Ishikawa (cell line): ENCODE results near the gene NCAPG2.

Source experiments
- CEBPB ChIP-seq: IDR thresholded peaks from 2 replicates; pipeline ENCODE4 v1.6.1; 2012
- CREB1 ChIP-seq: IDR thresholded peaks from 2 replicates; pipeline ENCODE4 v1.6.1; 2012; ENCODE audit warnings: low read depth
- EGR1 ChIP-seq: IDR thresholded peaks from 2 replicates; pipeline ENCODE4 v1.6.1; 2012
- EP300 ChIP-seq: IDR thresholded peaks from 2 replicates; pipeline ENCODE4 v1.6.1; 2012; ENCODE audit warnings: borderline replicate concordance
- FOXM1 ChIP-seq: IDR thresholded peaks from 2 replicates; pipeline ENCODE4 v1.6.1; 2012; ENCODE audit warnings: low read depth, borderline replicate concordance
- MAX ChIP-seq: IDR thresholded peaks from 2 replicates; pipeline ENCODE4 v1.6.1; 2012
- NFIC ChIP-seq: IDR thresholded peaks from 2 replicates; pipeline ENCODE4 v1.6.1; 2012
- RAD21 ChIP-seq: IDR thresholded peaks from 2 replicates; pipeline ENCODE4 v1.6.1; 2012; ENCODE audit warnings: low read depth
- REST ChIP-seq: IDR thresholded peaks from 2 replicates; pipeline ENCODE4 v1.6.1; 2012; ENCODE audit warnings: low read depth, mild to moderate bottlenecking
- TAF1 ChIP-seq: IDR thresholded peaks from 2 replicates; pipeline ENCODE4 v1.6.1; 2012; ENCODE audit warnings: low read depth, mild to moderate bottlenecking
- TCF12 ChIP-seq: IDR thresholded peaks from 2 replicates; pipeline ENCODE4 v1.6.1; 2012; ENCODE audit warnings: low read depth
- TEAD4 ChIP-seq: IDR thresholded peaks from 2 replicates; pipeline ENCODE4 v1.6.1; 2012
- USF1 ChIP-seq: IDR thresholded peaks from 2 replicates; pipeline ENCODE4 v1.6.1; 2012
- YY1 ChIP-seq: IDR thresholded peaks from 2 replicates; pipeline ENCODE4 v1.6.1; 2012; ENCODE audit warnings: low read depth
- ZBTB7A ChIP-seq: IDR thresholded peaks from 2 replicates; pipeline ENCODE4 v1.6.1; 2012; ENCODE audit warnings: low read depth

Gene NCAPG2

GRCh38 chr7:158606671-158607424 is 97.8 kb downstream of the NCAPG2 start:
- no peak for TF ChIP-seq ZBTB7A
- TF ChIP-seq TEAD4 = no peak
- TF ChIP-seq USF1 = no peak
- TF ChIP-seq RAD21 = no peak
- TF ChIP-seq REST = no peak
- TF ChIP-seq EGR1 = no peak
- no peak for TF ChIP-seq TAF1
- TF ChIP-seq MAX = no peak
- TF ChIP-seq YY1 = no peak
- TF ChIP-seq CREB1 = no peak
- no peak for TF ChIP-seq FOXM1
- TF ChIP-seq TCF12 = no peak
- no peak for TF ChIP-seq EP300
- TF ChIP-seq NFIC = no peak
- no peak for TF ChIP-seq CEBPB

GRCh38 chr7:158606129-158606528 is 98.5 kb downstream of the NCAPG2 start:
- TF ChIP-seq REST = no peak

- no peak for TF ChIP-seq CEBPB
These were observed 100.5 kb downstream of the NCAPG2 start for GRCh38 chr7:158603773-158604755.

GRCh38 chr7:158602905-158603772 is 101.5 kb downstream of the NCAPG2 start:
- TF ChIP-seq CREB1 (no peak), TCF12 (no peak), MAX (no peak), FOXM1 (no peak), YY1 (no peak)

GRCh38 chr7:158602041-158602440 is 102.6 kb downstream of the NCAPG2 start:
- TF ChIP-seq EP300 = no peak
- TF ChIP-seq REST = no peak
- TF ChIP-seq USF1 = no peak
- TF ChIP-seq TEAD4 = no peak
- TF ChIP-seq FOXM1 = no peak
- TF ChIP-seq ZBTB7A = no peak
- TF ChIP-seq CREB1 = no peak
- no peak for TF ChIP-seq YY1
- TF ChIP-seq NFIC = no peak
- TF ChIP-seq CEBPB = no peak
- TF ChIP-seq TCF12 = no peak
- no peak for TF ChIP-seq EGR1
- no peak for TF ChIP-seq TAF1
